ENCODE data around the gene CSF2RB. TPM values are rescaled to one million over a fixed set of nuclear protein-coding genes. Genes with fewer than 3 reads are reported as not detected.
A peak's percentile ranks its signal among the peaks of the same experiment; 100 is the strongest.

Gene CSF2RB
- polyA plus RNA-seq, 4 donors: 2.3 to 3.1 (median 2.8) TPM

DNA sequence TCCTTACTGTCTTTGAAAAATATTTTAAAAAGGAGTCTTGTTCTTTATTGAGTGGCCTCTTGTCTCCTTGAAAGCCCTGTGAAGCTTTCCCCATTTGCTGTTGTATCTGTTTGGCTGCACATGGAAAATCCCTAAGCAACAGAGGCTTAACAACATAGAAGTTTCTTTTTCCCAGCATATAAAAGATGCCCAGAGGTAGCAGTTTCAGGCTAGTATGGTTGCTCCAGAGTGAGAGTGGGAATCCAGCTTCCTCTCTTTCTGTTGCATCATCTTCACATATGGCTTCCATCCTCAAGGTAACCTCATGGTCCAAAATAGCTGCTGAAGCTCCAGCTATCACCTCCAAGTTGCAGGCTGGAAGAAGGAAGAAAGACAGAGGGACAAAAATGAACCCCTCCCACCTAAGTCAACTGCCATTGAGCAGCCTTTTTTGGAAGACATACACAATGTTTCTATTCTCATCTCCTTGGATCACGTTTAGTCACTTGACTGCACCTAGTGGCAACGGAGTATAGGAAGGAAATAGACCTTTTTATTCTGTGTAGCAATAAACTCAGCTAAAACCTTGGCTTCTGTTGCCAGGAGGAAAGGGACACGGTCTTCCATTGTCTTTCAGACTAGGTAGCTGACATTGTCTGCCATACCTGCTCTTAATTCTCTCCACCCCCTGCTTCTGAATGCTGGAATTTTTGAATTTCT is 5.3 kb downstream of the CSF2RB start:
- DNase-seq (ENCODE audit: low read depth in 4 of 4, low spot score in 3 of 4): no peak

DNA sequence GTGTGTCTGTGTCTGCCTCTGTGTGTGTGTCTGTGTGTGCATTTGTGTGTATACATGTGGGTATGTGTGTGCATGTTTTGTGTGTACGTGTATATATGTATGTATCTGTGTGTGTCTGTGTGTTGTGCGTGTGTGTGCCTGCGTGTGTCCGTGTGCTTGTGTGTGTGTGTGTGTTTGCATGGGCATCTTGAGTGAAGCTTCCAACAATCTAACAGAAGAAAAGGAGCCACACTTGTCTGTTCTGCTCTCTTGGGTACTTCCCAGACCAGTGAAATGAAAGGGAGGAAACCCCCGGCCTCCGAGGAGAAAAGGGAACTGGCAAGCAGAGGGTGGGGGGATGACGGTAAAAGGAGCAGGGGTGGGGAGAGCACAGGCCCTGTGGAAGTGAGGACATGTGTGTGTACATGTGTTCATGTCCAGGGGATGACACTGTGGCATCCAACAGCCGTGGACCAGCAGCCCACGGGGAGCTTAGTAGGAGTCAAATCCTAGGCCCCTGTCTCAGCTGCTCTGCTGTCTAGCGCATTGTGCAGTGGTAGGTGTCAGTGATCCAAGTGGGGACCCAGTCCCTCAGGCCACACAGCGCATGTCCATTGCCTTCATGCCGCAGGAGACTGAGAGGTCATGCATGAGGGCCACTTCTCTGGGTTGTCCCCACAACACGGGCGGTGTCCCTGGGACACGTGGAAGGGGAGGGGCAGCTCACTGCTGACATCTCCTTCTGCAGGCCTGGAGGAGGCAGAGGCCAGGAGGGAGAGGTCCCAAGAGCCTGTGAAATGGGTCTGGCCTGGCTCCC is 8.1 kb downstream of the CSF2RB start:
- no peak for DNase-seq (ENCODE audit: low read depth in 4 of 4, low spot score in 3 of 4)

DNA sequence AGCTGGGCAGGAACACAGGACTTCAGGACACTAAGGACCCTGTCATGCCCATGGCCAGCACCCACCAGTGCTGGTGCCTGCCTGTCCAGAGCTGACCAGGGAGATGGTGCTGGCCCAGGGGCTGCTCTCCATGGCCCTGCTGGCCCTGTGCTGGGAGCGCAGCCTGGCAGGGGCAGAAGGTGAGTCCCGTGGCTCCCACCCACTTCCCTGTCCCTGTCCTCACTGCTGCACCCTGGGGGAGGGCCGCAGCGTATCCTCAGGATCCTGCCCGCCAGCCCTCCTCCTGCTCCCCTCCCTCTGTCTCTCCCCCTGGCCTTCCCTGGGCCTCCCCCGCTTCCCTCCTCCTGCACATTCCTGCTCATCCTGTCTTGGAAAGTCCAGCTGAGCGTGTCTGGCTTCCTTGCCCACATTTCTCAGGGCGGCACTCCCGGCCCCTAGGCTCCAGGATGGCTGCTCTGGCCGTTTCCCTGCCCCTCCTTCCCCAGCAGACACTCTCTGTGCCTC is 8.7 kb downstream of the CSF2RB start:
- DNase-seq (ENCODE audit: low read depth in 4 of 4, low spot score in 3 of 4): peak in 3 of 4 donors; percentile 42 to 52 (median 44)

DNA sequence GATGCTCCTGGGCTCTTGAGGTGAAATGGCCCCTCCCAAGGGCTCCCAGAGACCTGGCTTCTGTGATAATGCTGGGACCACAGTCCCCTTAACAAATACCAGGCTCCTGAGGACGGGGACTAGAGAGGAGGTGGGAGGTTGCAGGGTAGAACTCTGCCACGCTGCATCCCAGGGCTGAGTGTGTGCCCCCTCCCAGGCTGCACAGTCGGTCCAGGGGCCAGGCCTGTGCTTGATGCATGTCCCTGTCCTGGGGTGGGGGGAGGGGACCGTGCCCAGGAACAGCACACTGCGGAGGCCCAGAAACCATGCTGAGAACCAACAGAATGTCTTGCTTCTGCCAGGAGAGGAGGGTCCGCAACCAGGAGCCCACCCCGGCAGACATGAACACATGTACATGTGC is 9.3 kb downstream of the CSF2RB start:
- no peak for DNase-seq (ENCODE audit: low read depth in 4 of 4, low spot score in 3 of 4)

DNA sequence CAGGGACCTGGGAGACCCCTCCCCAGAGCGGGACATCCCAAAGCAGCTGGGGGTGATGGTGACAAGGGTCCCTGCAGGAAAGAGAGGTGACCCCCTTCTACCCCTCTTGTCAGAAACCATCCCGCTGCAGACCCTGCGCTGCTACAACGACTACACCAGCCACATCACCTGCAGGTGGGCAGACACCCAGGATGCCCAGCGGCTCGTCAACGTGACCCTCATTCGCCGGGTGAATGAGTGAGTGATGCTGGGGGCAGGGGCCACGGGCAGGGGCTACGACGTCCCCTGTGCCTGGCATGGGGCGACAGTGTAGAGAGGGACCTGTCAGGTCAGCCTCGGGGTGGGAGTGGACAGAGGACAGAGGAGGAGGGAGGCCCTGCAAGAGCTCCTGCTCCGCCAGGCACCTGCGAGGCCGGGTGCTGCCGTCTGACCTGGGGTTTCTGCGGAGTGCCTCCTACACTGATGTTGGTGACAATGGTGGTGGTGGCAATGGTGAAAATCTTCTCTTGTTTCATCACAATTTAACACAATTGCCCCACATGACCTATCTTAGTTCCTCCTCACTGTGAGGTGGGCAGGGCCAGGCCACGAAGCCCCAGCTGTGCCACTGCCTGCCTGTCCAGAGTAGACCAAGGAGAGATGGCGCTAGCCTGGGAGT is 9.8 kb downstream of the CSF2RB start:
- no peak for DNase-seq (ENCODE audit: low read depth in 4 of 4, low spot score in 3 of 4)

DNA sequence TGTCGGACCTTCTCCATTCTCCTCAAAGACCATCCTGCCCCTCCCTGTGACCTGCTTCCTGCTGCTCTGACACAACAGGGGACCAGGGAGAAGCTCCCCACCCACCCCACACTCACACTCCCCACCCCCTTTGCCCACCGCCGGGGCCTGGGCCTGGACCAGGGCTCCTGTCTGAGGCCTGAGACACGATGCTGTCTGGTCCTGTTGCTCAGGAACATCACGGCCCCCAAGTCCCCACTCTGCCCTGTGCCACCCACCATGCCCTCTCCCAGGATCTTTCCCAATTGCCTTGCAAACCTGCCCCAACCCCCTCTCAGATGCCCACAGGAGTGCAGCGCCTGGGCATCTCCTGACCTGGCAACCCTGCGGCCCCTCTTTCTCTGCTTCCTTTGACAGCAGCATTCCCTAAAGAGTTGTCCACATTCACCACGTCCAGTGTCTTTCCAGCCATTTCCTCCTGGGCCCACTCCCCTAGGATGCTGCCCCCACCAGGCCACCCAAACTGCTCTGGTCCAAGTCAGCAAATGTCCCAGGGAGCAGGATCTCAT is 10.8 kb downstream of the CSF2RB start:
- DNase-seq (ENCODE audit: low read depth in 4 of 4, low spot score in 3 of 4): no peak

DNA sequence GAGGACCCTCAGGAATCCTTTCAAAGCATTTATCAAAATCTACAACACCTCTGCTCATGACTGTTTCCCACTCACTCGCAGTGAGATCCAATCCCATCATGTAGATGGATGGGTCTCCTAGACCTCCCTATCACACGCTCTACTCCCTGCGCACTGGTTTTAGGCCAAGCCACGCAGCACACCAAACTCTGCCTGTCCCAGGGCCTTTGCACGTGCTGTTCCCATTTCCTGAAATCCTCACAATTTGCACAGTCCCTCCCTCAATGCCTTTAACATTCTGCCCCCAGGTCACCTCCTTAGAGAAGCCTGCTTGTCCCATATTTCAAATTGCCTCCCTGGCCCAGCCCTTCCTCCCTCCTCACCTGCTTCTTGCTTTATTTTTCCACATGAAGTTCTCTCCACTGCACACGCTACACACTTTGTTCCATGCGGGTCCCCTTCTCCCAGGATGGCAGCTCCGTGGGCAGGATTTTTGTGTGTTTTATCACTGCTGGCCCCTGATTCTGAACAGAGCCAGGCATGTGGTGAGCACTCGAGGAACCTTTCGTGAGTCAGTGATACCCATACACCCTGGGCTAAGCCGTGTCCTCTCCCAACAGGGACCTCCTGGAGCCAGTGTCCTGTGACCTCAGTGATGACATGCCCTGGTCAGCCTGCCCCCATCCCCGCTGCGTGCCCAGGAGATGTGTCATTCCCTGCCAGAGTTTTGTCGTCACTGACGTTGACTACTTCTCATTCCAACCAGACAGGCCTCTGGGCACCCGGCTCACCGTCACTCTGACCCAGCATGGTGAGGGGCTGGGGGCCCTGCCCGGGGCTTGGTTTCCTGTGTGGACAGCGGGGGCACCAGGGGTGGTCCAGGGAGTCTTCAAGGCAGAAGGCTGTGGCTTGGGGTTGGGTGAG is 12.2 kb downstream of the CSF2RB start:
- DNase-seq (ENCODE audit: low read depth in 4 of 4, low spot score in 3 of 4): no peak

DNA sequence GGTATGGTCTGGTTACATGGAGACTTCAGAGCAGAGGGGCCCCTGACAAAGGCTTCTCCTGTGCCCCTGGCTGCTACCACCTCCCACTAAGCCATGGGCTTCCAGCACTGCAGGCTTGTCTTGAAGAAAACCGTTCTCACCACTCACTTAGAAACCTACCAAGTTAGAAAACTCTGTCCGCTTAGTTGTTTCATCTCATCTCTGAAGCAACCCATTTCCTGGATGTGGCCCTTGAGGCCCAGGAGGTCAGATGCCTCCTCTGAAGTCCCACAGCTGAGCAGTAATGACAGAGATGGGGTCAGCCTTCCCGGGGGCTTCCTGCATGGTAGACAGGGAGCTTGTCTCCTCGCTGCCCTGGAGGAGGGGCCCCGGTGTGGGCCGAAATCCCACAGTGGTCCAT is 12.9 kb downstream of the CSF2RB start:
- DNase-seq (ENCODE audit: low read depth in 4 of 4, low spot score in 3 of 4): no peak

DNA sequence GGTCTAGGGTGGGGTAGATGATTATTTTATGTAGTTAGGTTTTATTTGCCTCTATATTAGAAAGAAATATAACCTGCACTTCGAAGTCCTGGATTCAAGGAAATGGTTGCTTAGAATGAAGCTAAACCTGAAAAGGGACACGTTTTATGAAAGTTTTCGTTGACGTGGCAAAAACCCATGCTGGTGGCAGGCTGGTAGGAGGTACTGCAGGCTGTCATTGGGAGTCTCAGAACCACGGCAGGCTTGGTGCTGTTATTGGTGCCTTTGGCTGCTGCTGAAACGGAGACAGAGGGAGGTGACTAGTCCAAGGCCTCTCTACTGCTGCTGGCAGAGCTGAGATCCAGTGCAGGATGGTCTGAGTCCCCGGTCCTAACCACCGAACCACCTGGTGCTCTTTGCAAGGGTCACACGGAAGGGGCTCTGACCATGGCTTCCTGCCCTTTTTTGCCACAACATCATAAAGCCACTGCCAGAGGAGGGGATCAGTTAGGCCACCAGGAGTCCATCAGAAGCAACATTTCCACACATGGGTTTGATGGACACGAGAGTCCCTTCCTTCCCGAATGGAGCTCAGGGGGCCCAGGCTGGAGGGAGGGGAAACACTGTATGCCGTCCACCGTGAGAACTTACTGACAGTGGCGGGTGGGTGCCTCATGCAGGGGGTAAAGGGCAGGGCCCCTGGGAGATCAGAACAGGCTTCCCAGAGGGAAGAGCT is 13.4 kb downstream of the CSF2RB start:
- no peak for DNase-seq (ENCODE audit: low read depth in 4 of 4, low spot score in 3 of 4)

DNA sequence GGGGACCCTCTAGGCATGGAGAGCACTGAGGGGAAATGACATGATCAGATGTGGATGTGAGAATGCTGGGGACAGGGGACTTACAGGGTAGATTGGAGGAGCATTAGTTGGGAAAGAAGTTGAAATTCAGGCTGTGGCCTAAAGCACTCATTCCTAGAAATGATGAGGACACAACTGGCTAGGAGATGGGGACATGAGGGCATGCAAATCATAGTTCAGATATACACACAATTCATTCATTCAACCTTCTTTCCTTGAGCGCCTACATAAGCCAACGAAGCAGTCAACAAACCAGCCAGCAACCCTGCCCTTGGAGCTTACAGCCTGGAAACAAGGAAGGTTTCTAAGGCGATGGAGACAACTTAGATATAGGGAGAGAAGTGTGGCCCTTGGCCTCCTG is 14.2 kb downstream of the CSF2RB start:
- no peak for DNase-seq (ENCODE audit: low read depth in 4 of 4, low spot score in 3 of 4)

DNA sequence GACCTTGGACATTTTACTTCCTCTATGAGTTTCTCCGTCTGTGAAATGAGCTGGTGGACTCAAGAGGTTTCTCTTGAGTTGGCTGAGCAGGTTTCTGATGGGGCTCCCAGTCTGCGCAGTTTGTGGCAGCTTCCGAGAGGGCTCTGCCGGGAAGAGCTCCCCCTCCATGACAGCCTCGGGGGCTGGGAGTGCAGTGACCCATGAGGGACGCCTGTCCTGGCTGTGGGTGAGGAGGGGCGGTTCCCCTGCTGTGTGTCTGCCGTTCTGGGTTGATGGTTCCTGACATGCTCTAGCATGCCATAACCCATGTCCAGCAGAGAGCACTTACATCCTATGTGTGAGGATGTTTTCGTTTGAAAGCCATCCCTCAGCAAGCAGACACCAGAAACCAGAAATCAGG is 14.8 kb downstream of the CSF2RB start:
- no peak for DNase-seq (ENCODE audit: low read depth in 4 of 4, low spot score in 3 of 4)

DNA sequence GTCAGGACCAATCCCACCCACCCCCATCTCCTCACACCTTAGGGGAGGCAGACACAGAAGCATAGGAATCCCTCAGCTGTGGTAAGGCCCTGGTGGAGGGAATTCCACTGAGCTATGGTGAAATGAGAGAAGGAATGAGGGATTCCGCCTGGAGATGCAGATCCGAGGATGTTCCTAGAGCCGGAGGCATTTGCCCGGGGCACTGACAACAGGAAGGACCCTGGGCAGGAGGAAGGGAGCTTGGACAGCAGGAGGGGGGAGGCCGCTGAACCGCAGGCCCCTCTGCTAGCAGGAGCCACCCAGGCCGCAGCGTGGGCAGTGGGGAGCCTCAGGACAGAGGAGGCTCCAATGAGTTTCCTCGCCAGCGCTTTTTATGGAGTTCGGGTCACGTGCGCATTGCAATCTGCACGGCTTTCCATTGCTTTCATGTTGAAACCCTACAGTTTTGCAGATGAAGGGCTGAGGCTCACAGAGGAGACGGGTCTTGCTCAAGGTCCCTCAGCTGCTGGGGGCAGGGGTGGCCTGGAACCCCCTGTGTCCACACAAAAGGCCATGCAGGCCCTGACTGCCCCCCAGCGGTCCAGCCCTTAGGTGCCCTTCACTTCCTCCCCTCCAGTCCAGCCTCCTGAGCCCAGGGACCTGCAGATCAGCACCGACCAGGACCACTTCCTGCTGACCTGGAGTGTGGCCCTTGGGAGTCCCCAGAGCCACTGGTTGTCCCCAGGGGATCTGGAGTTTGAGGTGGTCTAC is 15.5 kb downstream of the CSF2RB start:
- DNase-seq (ENCODE audit: low read depth in 4 of 4, low spot score in 3 of 4): no peak

DNA sequence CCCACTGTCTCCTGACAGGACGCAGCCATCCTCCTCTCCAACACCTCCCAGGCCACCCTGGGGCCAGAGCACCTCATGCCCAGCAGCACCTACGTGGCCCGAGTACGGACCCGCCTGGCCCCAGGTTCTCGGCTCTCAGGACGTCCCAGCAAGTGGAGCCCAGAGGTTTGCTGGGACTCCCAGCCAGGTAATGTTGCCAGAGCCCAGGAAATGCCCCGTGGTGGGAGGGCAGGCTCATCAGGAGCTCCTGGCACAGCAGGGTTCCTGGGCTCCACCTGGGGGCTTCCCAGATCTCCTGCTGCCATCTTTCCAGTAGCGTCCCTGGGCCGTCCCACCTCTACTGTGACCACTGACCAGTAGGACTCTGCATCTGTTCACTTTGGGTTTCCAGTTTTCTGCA is 16.2 kb downstream of the CSF2RB start:
- DNase-seq (ENCODE audit: low read depth in 4 of 4, low spot score in 3 of 4): no peak

DNA sequence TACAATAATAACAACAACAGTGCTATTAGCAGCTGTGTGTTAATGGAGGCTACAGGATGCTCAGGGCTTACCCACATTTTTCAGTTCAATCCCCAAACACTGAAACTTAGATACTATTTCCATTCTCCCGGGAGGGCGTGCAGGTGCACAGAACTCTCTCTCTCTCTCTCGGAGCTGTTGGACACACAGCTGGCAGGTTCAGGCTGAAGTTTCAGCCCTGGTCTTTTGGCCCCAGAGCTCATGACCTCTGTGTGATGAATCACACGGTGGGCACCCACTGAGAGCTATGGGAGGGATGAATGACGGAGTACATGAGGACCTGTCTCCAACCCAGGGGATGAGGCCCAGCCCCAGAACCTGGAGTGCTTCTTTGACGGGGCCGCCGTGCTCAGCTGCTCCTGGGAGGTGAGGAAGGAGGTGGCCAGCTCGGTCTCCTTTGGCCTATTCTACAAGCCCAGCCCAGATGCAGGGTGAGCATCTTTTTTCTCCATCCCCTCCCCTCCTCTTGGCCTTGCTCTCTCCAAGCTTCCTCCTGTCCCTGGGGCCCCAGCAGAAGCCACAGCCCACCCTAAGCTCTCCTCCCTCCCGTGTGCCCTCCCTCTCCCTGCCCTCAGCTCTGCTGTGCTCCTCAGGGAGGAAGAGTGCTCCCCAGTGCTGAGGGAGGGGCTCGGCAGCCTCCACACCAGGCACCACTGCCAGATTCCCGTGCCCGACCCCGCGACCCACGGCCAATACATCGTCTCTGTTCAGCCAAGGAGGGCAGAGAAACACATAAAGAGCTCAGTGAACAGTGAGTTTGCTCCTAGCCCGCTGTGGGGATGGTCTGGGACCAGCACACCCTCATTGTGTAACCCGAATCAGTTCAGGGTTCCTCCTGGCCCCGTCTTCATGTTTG is 16.9 kb downstream of the CSF2RB start:
- DNase-seq (ENCODE audit: low read depth in 4 of 4, low spot score in 3 of 4): no peak

DNA sequence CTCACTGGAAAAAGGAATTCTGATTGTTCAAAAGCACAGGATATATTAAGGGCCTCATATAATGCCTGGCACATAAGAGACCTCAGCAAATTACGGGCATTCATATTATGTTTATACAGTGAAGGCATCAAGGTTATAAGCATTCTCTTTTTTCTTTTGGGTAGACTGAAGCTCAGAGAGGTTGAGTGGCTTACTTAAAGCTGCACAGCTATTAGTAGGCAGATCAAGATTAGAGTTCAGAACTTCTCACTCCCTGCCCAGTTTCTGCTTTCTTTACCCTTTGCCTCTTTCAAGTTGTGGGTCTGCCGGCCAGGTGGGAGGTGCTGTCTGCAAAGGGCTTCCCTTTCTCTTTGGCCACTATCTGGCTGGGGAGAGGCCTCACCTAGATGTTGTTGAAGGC is 18.0 kb downstream of the CSF2RB start:
- DNase-seq (ENCODE audit: low read depth in 4 of 4, low spot score in 3 of 4): no peak

DNA sequence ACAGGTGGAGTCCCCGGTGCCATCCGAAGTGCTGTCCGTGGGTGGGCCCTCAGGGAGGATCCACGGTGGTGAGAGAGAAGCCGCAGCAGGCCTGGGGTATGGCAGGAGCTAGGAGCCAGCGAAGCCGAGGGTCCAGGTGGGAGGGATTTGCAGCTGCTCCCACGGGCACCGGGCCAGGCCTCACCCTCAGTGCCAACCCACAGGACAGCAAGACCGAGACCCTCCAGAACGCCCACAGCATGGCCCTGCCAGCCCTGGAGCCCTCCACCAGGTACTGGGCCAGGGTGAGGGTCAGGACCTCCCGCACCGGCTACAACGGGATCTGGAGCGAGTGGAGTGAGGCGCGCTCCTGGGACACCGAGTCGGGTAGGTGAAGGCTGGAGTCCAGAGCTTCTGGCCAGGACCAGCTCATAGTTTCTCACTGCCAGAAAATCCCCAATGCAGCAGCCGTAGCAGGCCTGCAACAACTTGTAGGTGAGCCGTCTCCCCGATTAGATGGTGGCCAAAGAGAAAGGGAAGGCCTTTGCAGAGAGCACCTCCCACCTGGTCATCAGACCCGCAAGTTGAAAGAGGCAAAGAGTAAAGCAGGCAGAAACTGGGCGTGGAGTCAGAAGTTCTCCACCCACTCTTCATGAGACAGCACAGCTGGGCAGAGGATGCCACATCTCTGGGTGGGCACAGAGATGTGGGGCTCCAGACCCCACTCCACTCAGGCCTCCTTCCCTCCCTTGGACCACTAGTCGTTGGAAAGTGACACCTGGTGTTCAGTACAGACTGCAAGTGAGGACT is 20.4 kb downstream of the CSF2RB start:
- DNase-seq (ENCODE audit: low read depth in 4 of 4, low spot score in 3 of 4): no peak
